H9 (cell line): ENCODE results near the gene ANKRD53. TPM values are rescaled to one million over a fixed set of nuclear protein-coding genes. Genes with fewer than 3 reads are reported as not detected.
A peak's percentile ranks its signal among the peaks of the same experiment; 100 is the strongest.

Source experiments
- DNase-seq: peaks from one replicate; pipeline ENCODE4 v3.0.0-alpha.2; 2017
- H2AFZ ChIP-seq: one replicate; pipeline ENCODE4 v1.6.1; 2013; ENCODE audit warnings: mild to moderate bottlenecking, low read length, control low read depth, moderate library complexity
- H2AK5ac ChIP-seq: 2 replicates; pipeline ENCODE4 v1.6.1; 2013; ENCODE audit warnings: low read length, control low read depth, mixed read lengths; ENCODE audit not compliant: insufficient read length
- H2BK120ac ChIP-seq: one replicate; pipeline ENCODE4 v1.6.1; 2013; ENCODE audit warnings: low read depth, mild to moderate bottlenecking, low read length, control low read depth, inconsistent platforms; ENCODE audit not compliant: poor library complexity, severe bottlenecking
- H2BK12ac ChIP-seq: 2 replicates; pipeline ENCODE4 v1.6.1; 2013; ENCODE audit warnings: low read length, control low read depth, mixed read lengths, low read depth; ENCODE audit not compliant: insufficient read length
- H2BK15ac ChIP-seq: 2 replicates; pipeline ENCODE4 v1.6.1; 2013; ENCODE audit warnings: low read depth, low read length, control low read depth
- H2BK20ac ChIP-seq: one replicate; pipeline ENCODE4 v1.6.1; 2013; ENCODE audit warnings: low read depth, mild to moderate bottlenecking, low read length, control low read depth, inconsistent platforms; ENCODE audit not compliant: poor library complexity, severe bottlenecking
- H2BK5ac ChIP-seq: 2 replicates; pipeline ENCODE4 v1.6.1; 2013; ENCODE audit warnings: low read length, control low read depth, mixed read lengths; ENCODE audit not compliant: insufficient read length
- H3K14ac ChIP-seq: 2 replicates; pipeline ENCODE4 v1.6.1; 2013; ENCODE audit warnings: low read length, control low read depth; ENCODE audit not compliant: insufficient read depth
- H3K18ac ChIP-seq: 2 replicates; pipeline ENCODE4 v1.6.1; 2013; ENCODE audit warnings: low read depth, mild to moderate bottlenecking, mixed read lengths, low read length, control low read depth; ENCODE audit not compliant: insufficient read length
- H3K23ac ChIP-seq: 2 replicates; pipeline ENCODE4 v1.6.1; 2013; ENCODE audit warnings: low read length, control low read depth, mixed read lengths, low read depth; ENCODE audit not compliant: insufficient read length
- H3K23me2 ChIP-seq: 2 replicates; pipeline ENCODE4 v1.6.1; 2013; ENCODE audit warnings: low read depth, mild to moderate bottlenecking, mixed read lengths, low read length, control low read depth; ENCODE audit not compliant: insufficient read length, poor library complexity, severe bottlenecking
- H3K27ac ChIP-seq: 2 replicates; pipeline ENCODE4 v1.5.1; 2013; ENCODE audit warnings: low read length, control low read depth, mixed read lengths, low read depth; ENCODE audit not compliant: insufficient read length
- H3K27me3 ChIP-seq: 2 replicates; pipeline ENCODE4 v1.6.1; 2013; ENCODE audit warnings: low read length, control low read depth, inconsistent platforms; ENCODE audit not compliant: insufficient read depth
- H3K4ac ChIP-seq: 2 replicates; pipeline ENCODE4 v1.6.1; 2013; ENCODE audit warnings: low read depth, mild to moderate bottlenecking, control low read depth, inconsistent platforms, low read length, moderate library complexity
- H3K4me1 ChIP-seq: 2 replicates; pipeline ENCODE4 v1.6.1; 2013; ENCODE audit warnings: low read length, control low read depth, inconsistent platforms; ENCODE audit not compliant: insufficient read depth
- H3K4me2 ChIP-seq: 2 replicates; pipeline ENCODE4 v1.6.1; 2013; ENCODE audit warnings: low read length, control low read depth, mixed read lengths; ENCODE audit not compliant: insufficient read length, insufficient read depth
- H3K56ac ChIP-seq: 2 replicates; pipeline ENCODE4 v1.6.1; 2013; ENCODE audit warnings: low read depth, mild to moderate bottlenecking, mixed read lengths, low read length, control low read depth; ENCODE audit not compliant: insufficient read length
- H3K79me1 ChIP-seq: 2 replicates; pipeline ENCODE4 v1.6.1; 2013; ENCODE audit warnings: low read depth, mild to moderate bottlenecking, moderate library complexity, low read length, control low read depth, inconsistent platforms; ENCODE audit not compliant: insufficient read depth, poor library complexity, severe bottlenecking
- H3K79me2 ChIP-seq: 2 replicates; pipeline ENCODE4 v1.6.1; 2013; ENCODE audit warnings: low read length, control low read depth, inconsistent platforms; ENCODE audit not compliant: insufficient read depth
- H3K9ac ChIP-seq: 2 replicates; pipeline ENCODE4 v1.6.1; 2013; ENCODE audit warnings: low read length, control low read depth, mixed read lengths; ENCODE audit not compliant: insufficient read length; ENCODE audit errors: extremely low read depth
- H3K9me3 ChIP-seq: one replicate; pipeline ENCODE4 v1.6.1; 2013; ENCODE audit warnings: low read depth, low read length, inconsistent platforms; ENCODE audit not compliant: control insufficient read depth
- H3T11ph ChIP-seq: one replicate; pipeline ENCODE4 v1.6.1; 2013; ENCODE audit warnings: mild to moderate bottlenecking, low read length, control low read depth, inconsistent platforms
- H4K20me1 ChIP-seq: one replicate; pipeline ENCODE4 v1.6.1; 2013; ENCODE audit not compliant: control insufficient read depth, insufficient read length, insufficient read depth
- H4K5ac ChIP-seq: 2 replicates; pipeline ENCODE4 v1.6.1; 2013; ENCODE audit warnings: low read depth, mild to moderate bottlenecking, mixed read lengths, low read length, control low read depth; ENCODE audit not compliant: insufficient read length
- H4K8ac ChIP-seq: replicated peaks from 2 replicates; pipeline ENCODE4 v1.6.1; 2013; ENCODE audit warnings: low read length, control low read depth, mixed read lengths, low read depth; ENCODE audit not compliant: insufficient read length
- H4K91ac ChIP-seq: 2 replicates; pipeline ENCODE4 v1.6.1; 2013; ENCODE audit warnings: low read depth, mild to moderate bottlenecking, moderate library complexity, mixed read lengths, low read length, control low read depth; ENCODE audit not compliant: insufficient read length
- H3K27ac Mint-ChIP-seq, 3 experiments: 2 replicates in 2 of 3; 3 replicates in 1 of 3; pipeline ENCODE4 v1.8.0; 2020 to 2021; ENCODE audit warnings: mixed read lengths in 3 of 3, mild to moderate bottlenecking in 1 of 3, moderate library complexity in 1 of 3
- H3K27me3 Mint-ChIP-seq: 2 replicates; pipeline ENCODE4 v1.8.0; 2021; ENCODE audit warnings: low read depth, mild to moderate bottlenecking, moderate library complexity, mixed read lengths
- H3K36me3 Mint-ChIP-seq, 3 experiments: 2 replicates in 2 of 3; 3 replicates in 1 of 3; pipeline ENCODE4 v1.8.0; 2020 to 2021; ENCODE audit warnings: low read depth in 3 of 3, mixed read lengths in 3 of 3; ENCODE audit not compliant: insufficient read depth in 1 of 3
- H3K4me1 Mint-ChIP-seq, 2 experiments: 2 replicates each; pipeline ENCODE4 v1.8.0; 2020; ENCODE audit warnings: mixed read lengths in 2 of 2
- H3K4me3 Mint-ChIP-seq, 2 experiments: 2 replicates in 1 of 2; 3 replicates in 1 of 2; pipeline ENCODE4 v1.8.0; 2020 to 2021; ENCODE audit warnings: mild to moderate bottlenecking in 2 of 2, mixed read lengths in 2 of 2, moderate library complexity in 1 of 2
- H3K9me3 Mint-ChIP-seq, 2 experiments: 2 replicates in 1 of 2; 3 replicates in 1 of 2; pipeline ENCODE4 v1.8.0; 2020; ENCODE audit warnings: mild to moderate bottlenecking in 2 of 2, mixed read lengths in 2 of 2, moderate library complexity in 1 of 2
- WGBS: extraction: QIAGEN DNeasy Blood & Tissue Kit; methylation state at CpG from one replicate; pipeline ENCODE4 v1.1.7; 2013; ENCODE audit warnings: missing lambda C conversion rate, low lambda C conversion rate, mixed read lengths; ENCODE audit not compliant: insufficient read length; ENCODE audit errors: extremely low coverage; 5-methylcytosine and 5-hydroxymethylcytosine counted together
- total RNA-seq: library from RNA; stranded (reverse); gene quantifications from 2 replicates; pipeline ENCODE4 v1.2.1, GENCODE V29; 2021
- TF ChIP-seq, protein P1 (sequence below): fragments of 200-600 bp; sonication (generic); conservative IDR thresholded peaks from 3 replicates; pipeline ENCODE4 v1.8.0; 2021; ENCODE audit warnings: antibody characterized with exemption, mild to moderate bottlenecking

Gene ANKRD53
- total RNA-seq, 1 experiment from 2014 or later: 0.28 TPM

DNA sequence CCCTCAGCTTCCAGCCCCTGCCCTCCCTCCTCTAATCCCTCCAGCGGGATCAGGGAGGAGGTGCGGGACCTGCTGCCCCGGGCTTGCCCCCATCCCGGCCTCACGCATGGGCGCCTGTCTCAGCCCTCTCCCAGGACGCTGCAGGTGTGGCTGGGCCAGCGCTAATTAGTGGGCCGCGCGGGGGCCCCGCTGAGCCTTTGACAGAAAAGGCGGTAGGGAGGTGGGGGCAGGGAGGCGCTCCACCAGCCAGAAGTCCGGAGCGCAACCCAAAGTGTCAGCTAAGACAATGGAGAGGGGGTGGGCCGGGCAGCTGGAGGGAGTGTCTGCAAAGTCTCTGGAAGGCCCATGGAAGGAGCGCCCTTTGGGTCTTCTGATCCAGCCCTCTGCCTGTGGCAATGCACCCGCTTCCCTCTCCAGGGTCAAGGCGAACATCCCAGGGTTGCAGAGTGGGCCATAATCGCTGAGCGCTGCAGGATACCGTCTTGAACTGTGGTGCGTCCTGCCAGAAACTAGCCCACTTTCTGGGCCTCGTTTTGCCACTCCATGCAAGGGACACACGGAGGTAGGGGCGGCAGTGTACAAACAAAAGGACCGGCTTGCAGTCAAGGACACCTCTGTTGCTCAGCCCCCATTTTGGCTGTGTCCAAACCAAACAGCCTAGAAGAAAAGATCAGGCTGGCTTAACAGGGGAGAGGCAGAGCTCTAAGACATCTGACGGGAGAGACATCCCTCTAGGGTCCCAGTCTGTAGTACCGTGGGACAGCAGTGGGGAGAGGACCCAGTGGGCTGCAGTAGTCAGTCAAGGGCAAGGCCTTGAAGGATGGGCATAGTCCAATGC is 39.2 kb upstream of the ANKRD53 start:
- H3T11ph ChIP-seq: no peak overlapping the region
- no peak overlapping the region for H4K8ac ChIP-seq
- H3K14ac ChIP-seq: no peak overlapping the region
- H3K18ac ChIP-seq: no peak overlapping the region
- H3K27ac ChIP-seq: no peak overlapping the region
- H3K79me2 ChIP-seq: no peaks in the 10 kb centered on the region
- no peak overlapping the region for H3K9ac ChIP-seq
- DNase-seq: peak; percentile 75
- peaks cover 4% of the 10 kb centered on the region for H3K23me2 ChIP-seq
- peaks cover 47 to 72% of the 10 kb centered on the region in 2 experiments for H3K4me1 Mint-ChIP-seq
- no peaks in the 10 kb centered on the region for H3K79me1 ChIP-seq
- peaks cover 9% of the 10 kb centered on the region; the same call in 1 of the 2 replicates for H3K27me3 ChIP-seq
- H3K27me3 Mint-ChIP-seq: peaks cover 78% of the 10 kb centered on the region
- no peak overlapping the region for H2BK20ac ChIP-seq
- H4K20me1 ChIP-seq: no peaks in the 10 kb centered on the region
- no peak overlapping the region for H2BK5ac ChIP-seq
- no peak overlapping the region for H2BK15ac ChIP-seq
- no peak overlapping the region for H4K5ac ChIP-seq
- peak overlapping the region; percentile 22 for H3K4me2 ChIP-seq
- no peak overlapping the region for H4K91ac ChIP-seq
- peak overlapping the region in 1 of 2 experiments; percentile 50; a peak in 3 of 5 replicates for H3K4me3 Mint-ChIP-seq
- H2AK5ac ChIP-seq: no peak overlapping the region
- no peak overlapping the region for H2AFZ ChIP-seq
- peaks cover 9% of the 10 kb centered on the region; the same call in 1 of the 2 replicates for H3K4me1 ChIP-seq
- H3K56ac ChIP-seq: no peak overlapping the region
- H2BK12ac ChIP-seq: no peak overlapping the region
- H3K9me3 Mint-ChIP-seq: no peaks in the 10 kb centered on the region; a peak in 2 of 5 replicates
- no peak overlapping the region for H3K27ac Mint-ChIP-seq
- no CpG with 5 or more reads among the region's 30 CpGs for WGBS
- no peak overlapping the region for H3K4ac ChIP-seq
- H3K9me3 ChIP-seq: no peaks in the 10 kb centered on the region
- no peaks in the 10 kb centered on the region; a peak in 1 of 7 replicates for H3K36me3 Mint-ChIP-seq
- no peak overlapping the region for H3K23ac ChIP-seq
- TF ChIP-seq, protein P1, sequence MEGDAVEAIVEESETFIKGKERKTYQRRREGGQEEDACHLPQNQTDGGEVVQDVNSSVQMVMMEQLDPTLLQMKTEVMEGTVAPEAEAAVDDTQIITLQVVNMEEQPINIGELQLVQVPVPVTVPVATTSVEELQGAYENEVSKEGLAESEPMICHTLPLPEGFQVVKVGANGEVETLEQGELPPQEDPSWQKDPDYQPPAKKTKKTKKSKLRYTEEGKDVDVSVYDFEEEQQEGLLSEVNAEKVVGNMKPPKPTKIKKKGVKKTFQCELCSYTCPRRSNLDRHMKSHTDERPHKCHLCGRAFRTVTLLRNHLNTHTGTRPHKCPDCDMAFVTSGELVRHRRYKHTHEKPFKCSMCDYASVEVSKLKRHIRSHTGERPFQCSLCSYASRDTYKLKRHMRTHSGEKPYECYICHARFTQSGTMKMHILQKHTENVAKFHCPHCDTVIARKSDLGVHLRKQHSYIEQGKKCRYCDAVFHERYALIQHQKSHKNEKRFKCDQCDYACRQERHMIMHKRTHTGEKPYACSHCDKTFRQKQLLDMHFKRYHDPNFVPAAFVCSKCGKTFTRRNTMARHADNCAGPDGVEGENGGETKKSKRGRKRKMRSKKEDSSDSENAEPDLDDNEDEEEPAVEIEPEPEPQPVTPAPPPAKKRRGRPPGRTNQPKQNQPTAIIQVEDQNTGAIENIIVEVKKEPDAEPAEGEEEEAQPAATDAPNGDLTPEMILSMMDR: no peak
- H2BK120ac ChIP-seq: no peak overlapping the region
